GM19438 (cell line): Measurements from ENCODE around the gene ATP2B2.

Experiments used
- ATAC-seq: cut with Tn5 transposase; IDR thresholded peaks from one replicate; pipeline ENCODE4 v1.9.1; 2021; ENCODE audit warnings: low read depth; ENCODE audit not compliant: unreplicated experiment

Gene ATP2B2

GRCh38 chr3:10531031-10531430 lies 25.6 kb upstream of the ATP2B2 start:
- no peak for ATAC-seq

GRCh38 chr3:10530241-10530640 lies 24.9 kb upstream of the ATP2B2 start:
- ATAC-seq: no peak

GRCh38 chr3:10529809-10530208 lies 24.4 kb upstream of the ATP2B2 start:
- no peak for ATAC-seq

- no peak for ATAC-seq
Observed at GRCh38 chr3:10528046-10528445, 22.7 kb upstream of the ATP2B2 start.

- ATAC-seq: no peak
Observed at GRCh38 chr3:10527295-10528001, 22.1 kb upstream of the ATP2B2 start.

GRCh38 chr3:10526366-10526765 lies 21.0 kb upstream of the ATP2B2 start:
- no peak for ATAC-seq

- no peak for ATAC-seq
Observed at GRCh38 chr3:10524799-10525301, 19.5 kb upstream of the ATP2B2 start.

- ATAC-seq: no peak
Observed at GRCh38 chr3:10524270-10524669, 18.9 kb upstream of the ATP2B2 start.

GRCh38 chr3:10523561-10523960 lies 18.2 kb upstream of the ATP2B2 start:
- ATAC-seq: no peak

GRCh38 chr3:10522646-10523303 lies 17.4 kb upstream of the ATP2B2 start:
- no peak for ATAC-seq

GRCh38 chr3:10521772-10522441 lies 16.5 kb upstream of the ATP2B2 start:
- no peak for ATAC-seq

- ATAC-seq: no peak
Observed at GRCh38 chr3:10520072-10520471, 14.7 kb upstream of the ATP2B2 start.

GRCh38 chr3:10519236-10519635 lies 13.8 kb upstream of the ATP2B2 start:
- ATAC-seq: no peak

GRCh38 chr3:10518506-10519150 lies 13.2 kb upstream of the ATP2B2 start:
- ATAC-seq: no peak

GRCh38 chr3:10517627-10518026 lies 12.2 kb upstream of the ATP2B2 start:
- ATAC-seq: no peak

GRCh38 chr3:10516544-10517452 lies 11.4 kb upstream of the ATP2B2 start:
- no peak for ATAC-seq

- no peak for ATAC-seq
Observed at GRCh38 chr3:10515884-10516495, 10.6 kb upstream of the ATP2B2 start.

GRCh38 chr3:10515396-10515795 lies 10.0 kb upstream of the ATP2B2 start:
- ATAC-seq: no peak

GRCh38 chr3:10514407-10515069 lies 9.2 kb upstream of the ATP2B2 start:
- no peak for ATAC-seq
